Panc1 (cell line): Measurements from ENCODE around the gene EMP2. TPM values are rescaled to one million over a fixed set of nuclear protein-coding genes. Genes with fewer than 3 reads are reported as not detected.

Experiments used
- ATAC-seq: fragments of 200-7000 bp; cut with Tn5 transposase; 2 replicates; pipeline ENCODE4 v1.9.1; 2020; ENCODE audit warnings: mild to moderate bottlenecking, moderate library complexity
- BruUV-seq: library from RNA; stranded (reverse); fragments of 400-500 nt; replicated peaks from 2 replicates; lab custom pipeline; 2021; lab: Mats Ljungman, UMichigan
- CTCF ChIA-PET: fragments of 300-600 bp; sonication (Branson Sonifier 250); formaldehyde crosslinking; loops from one replicate; lab custom pipeline; 2022; ENCODE audit warnings: antibody characterized with exemption; lab: Charles Lee
- POLR2A ChIA-PET: fragments of 300-600 bp; sonication (Branson Sonifier 250); formaldehyde crosslinking; loops from one replicate; lab custom pipeline; 2022; ENCODE audit warnings: antibody characterized with exemption; lab: Charles Lee
- DNase-seq: peaks from one replicate; pipeline ENCODE4 v3.0.0-alpha.2; 2010; ENCODE audit warnings: low read depth, low spot score
- H3K27ac ChIP-seq: 2 replicates; pipeline ENCODE4 v1.5.1; 2011; ENCODE audit warnings: mild to moderate bottlenecking, low read length, inconsistent platforms
- H3K27me3 ChIP-seq: fragments of 200-500 bp; sonication (Bioruptor generic); 2 replicates; pipeline ENCODE4 v1.6.0; 2014; ENCODE audit warnings: low read length, inconsistent platforms; ENCODE audit not compliant: control insufficient read depth, insufficient read depth
- H3K36me3 ChIP-seq: fragments of 200-500 bp; sonication (Bioruptor generic); 2 replicates; pipeline ENCODE4 v1.5.1; 2014; ENCODE audit warnings: inconsistent platforms, mild to moderate bottlenecking, low read length, moderate library complexity; ENCODE audit not compliant: control insufficient read depth, insufficient read depth
- H3K4me1 ChIP-seq: 2 replicates; pipeline ENCODE4 v1.5.1; 2011; ENCODE audit warnings: inconsistent platforms, mild to moderate bottlenecking, low read length, moderate library complexity; ENCODE audit not compliant: control insufficient read depth, insufficient read depth
- H3K4me3 ChIP-seq, 2 experiments: 2 replicates each; pipeline ENCODE4 v1.5.1; 2011 to 2012; ENCODE audit warnings: low read depth in 2 of 2, low read length in 2 of 2, mild to moderate bottlenecking in 2 of 2, inconsistent platforms in 1 of 2, moderate library complexity in 1 of 2
- H3K9me3 ChIP-seq: fragments of 200-500 bp; sonication (Bioruptor generic); 2 replicates; pipeline ENCODE4 v1.5.1; 2014; ENCODE audit warnings: low read depth, mild to moderate bottlenecking, inconsistent platforms, low read length, moderate library complexity; ENCODE audit not compliant: control insufficient read depth, insufficient read depth
- POLR2AphosphoS5 ChIP-seq: IDR thresholded peaks from 2 replicates; pipeline ENCODE4 v1.6.1; 2012; ENCODE audit warnings: mild to moderate bottlenecking, low read depth, low read length, moderate library complexity
- SIN3A ChIP-seq: IDR thresholded peaks from 2 replicates; pipeline ENCODE4 v1.6.1; 2012; ENCODE audit warnings: low read depth, mild to moderate bottlenecking, low read length, moderate library complexity, borderline replicate concordance; ENCODE audit not compliant: insufficient read depth
- TCF7L2 ChIP-seq: IDR thresholded peaks from 2 replicates; pipeline ENCODE4 v1.6.1; 2011; ENCODE audit warnings: mild to moderate bottlenecking, low read depth, low read length, inconsistent platforms
- in situ Hi-C: cut with HindIII; loops from 2 replicates; pipeline ENCODE4 v1.10.0; 2016; ENCODE audit warnings: low sequenced_read_pairs, low pct_unique_long_range_greater_than_20kb
- intact Hi-C: fragments of 100-400 bp; cut with micrococcal nuclease; formaldehyde crosslinking; loops from one replicate; pipeline ENCODE4 v1.10.0; 2022; ENCODE audit not compliant: unreplicated experiment
- total RNA-seq: library from RNA; stranded (reverse); gene quantifications from one replicate; pipeline ENCODE4 v1.2.1, GENCODE V29; 2021; ENCODE audit not compliant: unreplicated experiment
- TF ChIP-seq, protein P1 (sequence below), 2 experiments: IDR thresholded peaks; 2 replicates each; pipeline ENCODE4 v1.6.1; 2011 to 2012; ENCODE audit warnings: low read depth in 2 of 2, control low read depth in 1 of 2, low read length in 1 of 2, mild to moderate bottlenecking in 1 of 2, moderate library complexity in 1 of 2; ENCODE audit not compliant: insufficient read depth in 1 of 2
- TF ChIP-seq, protein P2 (sequence below): fragments of 450-650 bp; IDR thresholded peaks from 2 replicates; pipeline ENCODE4 v1.5.1; 2017; ENCODE audit warnings: mild to moderate bottlenecking

EMP2 gene
- total RNA-seq, 1 experiment from 2014 or later = 13.8 TPM

- intact Hi-C loops = no loop called here
- H3K27me3 ChIP-seq = no peaks in the 10 kb centered on the region
- no peaks in the 10 kb centered on the region for H3K36me3 ChIP-seq
- no peak for DNase-seq
- H3K4me3 ChIP-seq = no peak overlapping the region
- ChIA-PET CTCF (no interaction called here), POLR2A (no interaction called here)
- TF ChIP-seq TCF7L2 (no peak), POLR2AphosphoS5 (no peak), SIN3A (no peak)
- TF ChIP-seq, protein P1, sequence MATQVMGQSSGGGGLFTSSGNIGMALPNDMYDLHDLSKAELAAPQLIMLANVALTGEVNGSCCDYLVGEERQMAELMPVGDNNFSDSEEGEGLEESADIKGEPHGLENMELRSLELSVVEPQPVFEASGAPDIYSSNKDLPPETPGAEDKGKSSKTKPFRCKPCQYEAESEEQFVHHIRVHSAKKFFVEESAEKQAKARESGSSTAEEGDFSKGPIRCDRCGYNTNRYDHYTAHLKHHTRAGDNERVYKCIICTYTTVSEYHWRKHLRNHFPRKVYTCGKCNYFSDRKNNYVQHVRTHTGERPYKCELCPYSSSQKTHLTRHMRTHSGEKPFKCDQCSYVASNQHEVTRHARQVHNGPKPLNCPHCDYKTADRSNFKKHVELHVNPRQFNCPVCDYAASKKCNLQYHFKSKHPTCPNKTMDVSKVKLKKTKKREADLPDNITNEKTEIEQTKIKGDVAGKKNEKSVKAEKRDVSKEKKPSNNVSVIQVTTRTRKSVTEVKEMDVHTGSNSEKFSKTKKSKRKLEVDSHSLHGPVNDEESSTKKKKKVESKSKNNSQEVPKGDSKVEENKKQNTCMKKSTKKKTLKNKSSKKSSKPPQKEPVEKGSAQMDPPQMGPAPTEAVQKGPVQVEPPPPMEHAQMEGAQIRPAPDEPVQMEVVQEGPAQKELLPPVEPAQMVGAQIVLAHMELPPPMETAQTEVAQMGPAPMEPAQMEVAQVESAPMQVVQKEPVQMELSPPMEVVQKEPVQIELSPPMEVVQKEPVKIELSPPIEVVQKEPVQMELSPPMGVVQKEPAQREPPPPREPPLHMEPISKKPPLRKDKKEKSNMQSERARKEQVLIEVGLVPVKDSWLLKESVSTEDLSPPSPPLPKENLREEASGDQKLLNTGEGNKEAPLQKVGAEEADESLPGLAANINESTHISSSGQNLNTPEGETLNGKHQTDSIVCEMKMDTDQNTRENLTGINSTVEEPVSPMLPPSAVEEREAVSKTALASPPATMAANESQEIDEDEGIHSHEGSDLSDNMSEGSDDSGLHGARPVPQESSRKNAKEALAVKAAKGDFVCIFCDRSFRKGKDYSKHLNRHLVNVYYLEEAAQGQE (IDR thresholded peaks at IDR 0.05; ENCODE audit: insufficient read depth in 1 of 2, low read depth in 2 of 2, low read length in 1 of 2) = no peak
- TF ChIP-seq, protein P2, sequence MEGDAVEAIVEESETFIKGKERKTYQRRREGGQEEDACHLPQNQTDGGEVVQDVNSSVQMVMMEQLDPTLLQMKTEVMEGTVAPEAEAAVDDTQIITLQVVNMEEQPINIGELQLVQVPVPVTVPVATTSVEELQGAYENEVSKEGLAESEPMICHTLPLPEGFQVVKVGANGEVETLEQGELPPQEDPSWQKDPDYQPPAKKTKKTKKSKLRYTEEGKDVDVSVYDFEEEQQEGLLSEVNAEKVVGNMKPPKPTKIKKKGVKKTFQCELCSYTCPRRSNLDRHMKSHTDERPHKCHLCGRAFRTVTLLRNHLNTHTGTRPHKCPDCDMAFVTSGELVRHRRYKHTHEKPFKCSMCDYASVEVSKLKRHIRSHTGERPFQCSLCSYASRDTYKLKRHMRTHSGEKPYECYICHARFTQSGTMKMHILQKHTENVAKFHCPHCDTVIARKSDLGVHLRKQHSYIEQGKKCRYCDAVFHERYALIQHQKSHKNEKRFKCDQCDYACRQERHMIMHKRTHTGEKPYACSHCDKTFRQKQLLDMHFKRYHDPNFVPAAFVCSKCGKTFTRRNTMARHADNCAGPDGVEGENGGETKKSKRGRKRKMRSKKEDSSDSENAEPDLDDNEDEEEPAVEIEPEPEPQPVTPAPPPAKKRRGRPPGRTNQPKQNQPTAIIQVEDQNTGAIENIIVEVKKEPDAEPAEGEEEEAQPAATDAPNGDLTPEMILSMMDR = no peak
- H3K9me3 ChIP-seq = no peaks in the 10 kb centered on the region
- no TSS peak for BruUV-seq
- in situ Hi-C loops = no loop called here
- H3K27ac ChIP-seq = no peak overlapping the region
- no peak for ATAC-seq
- peaks cover 6% of the 10 kb centered on the region; the same call in 1 of the 2 replicates for H3K4me1 ChIP-seq
These were observed 22.1 kb downstream of the EMP2 start for GRCh38 chr16:10558305-10558704.

DNA sequence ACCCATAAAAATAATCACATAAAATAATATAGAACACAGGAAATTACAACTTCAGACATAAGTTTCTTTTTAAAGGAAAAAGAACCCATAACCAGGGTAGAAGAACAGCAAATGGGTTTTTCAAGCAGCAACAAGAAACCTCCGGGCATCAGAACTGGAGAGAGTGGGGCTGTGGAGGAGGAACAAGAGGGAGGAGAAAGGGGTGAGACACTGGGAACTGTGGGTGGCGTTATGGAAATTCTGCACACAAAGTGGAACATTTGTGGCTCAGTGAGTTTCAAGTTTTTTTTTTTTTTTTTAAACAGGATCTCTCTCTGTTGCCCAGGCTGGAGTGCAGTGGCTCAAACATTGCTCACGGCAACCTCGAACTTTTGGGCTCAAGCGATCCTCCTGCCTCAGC lies 22.6 kb downstream of the EMP2 start:
- no TSS peak for BruUV-seq
- Histone ChIP-seq H3K4me3 (no peak overlapping the region), H3K27ac (no peak overlapping the region), H3K27me3 (no peaks in the 10 kb centered on the region), H3K36me3 (no peaks in the 10 kb centered on the region), H3K9me3 (no peaks in the 10 kb centered on the region), H3K4me1 (peaks cover 6% of the 10 kb centered on the region; the same call in 1 of the 2 replicates)
- DNase-seq = no peak
- in situ Hi-C loops (no loop called here), intact Hi-C loops (no loop called here)
- no peak for ATAC-seq
- POLR2A ChIA-PET = no interaction called here
- CTCF ChIA-PET = no interaction called here
- TF ChIP-seq TCF7L2 (no peak), POLR2AphosphoS5 (no peak), SIN3A (no peak)
- TF ChIP-seq, protein P1 (IDR thresholded peaks at IDR 0.05; ENCODE audit: insufficient read depth in 1 of 2, low read depth in 2 of 2, low read length in 1 of 2) = no peak
- TF ChIP-seq, protein P2 = no peak
